H1 (cell line): Measurements from ENCODE around the gene TWNK. TPM values are rescaled to one million over a fixed set of nuclear protein-coding genes. Genes with fewer than 3 reads are reported as not detected.

Experiments
- ATF3 ChIP-seq: IDR thresholded peaks from 2 replicates; pipeline ENCODE4 v1.6.1; 2011; ENCODE audit warnings: low read depth, mild to moderate bottlenecking, low read length; ENCODE audit not compliant: insufficient read depth
- BACH1 ChIP-seq: IDR thresholded peaks from 2 replicates; pipeline ENCODE4 v1.6.1; 2012; ENCODE audit warnings: low read length, improper control_type of control experiment
- BCL11A ChIP-seq, 2 experiments: IDR thresholded peaks; one replicate each; pipeline ENCODE4 v1.6.1; 2011; ENCODE audit warnings: low read depth in 2 of 2, low read length in 2 of 2, mild to moderate bottlenecking in 2 of 2
- BRCA1 ChIP-seq: IDR thresholded peaks from 2 replicates; pipeline ENCODE4 v1.6.1; 2012; ENCODE audit warnings: low read depth, low read length, improper control_type of control experiment
- EGR1 ChIP-seq: IDR thresholded peaks from 2 replicates; pipeline ENCODE4 v1.6.1; 2011; ENCODE audit warnings: low read depth, low read length, borderline replicate concordance
- EZH2 ChIP-seq: fragments of 200-600 bp; sonication (generic); IDR thresholded peaks from 2 replicates; pipeline ENCODE4 v1.7.1; 2012; ENCODE audit warnings: low read depth, mild to moderate bottlenecking, moderate library complexity, low read length, inconsistent platforms; ENCODE audit not compliant: severe bottlenecking
- HDAC6 ChIP-seq: IDR thresholded peaks from one replicate; pipeline ENCODE4 v1.7.1; 2012; ENCODE audit warnings: low read depth, mild to moderate bottlenecking, inconsistent platforms, low read length, moderate library complexity
- KDM5A ChIP-seq: fragments of 200-600 bp; IDR thresholded peaks from 2 replicates; pipeline ENCODE4 v1.7.1; 2012; ENCODE audit warnings: mild to moderate bottlenecking, low read length, inconsistent platforms, mixed read lengths
- MAX ChIP-seq: IDR thresholded peaks from 2 replicates; pipeline ENCODE4 v1.6.1; 2012; ENCODE audit warnings: inconsistent platforms
- NANOG ChIP-seq: IDR thresholded peaks from 2 replicates; pipeline ENCODE4 v1.6.1; 2011; ENCODE audit warnings: low read length, low read depth, mild to moderate bottlenecking, inconsistent platforms; ENCODE audit not compliant: insufficient read depth, poor library complexity, severe bottlenecking
- PHF8 ChIP-seq: fragments of 200-600 bp; sonication (generic); conservative IDR thresholded peaks from 2 replicates; pipeline ENCODE4 v1.7.1; 2012; ENCODE audit warnings: low read depth, mild to moderate bottlenecking, inconsistent platforms, low read length, moderate library complexity
- POLR2AphosphoS5 ChIP-seq: IDR thresholded peaks from 2 replicates; pipeline ENCODE4 v1.6.1; 2011; ENCODE audit warnings: low read depth, low read length
- RAD21 ChIP-seq, 2 experiments: IDR thresholded peaks in 1 of 2; conservative IDR thresholded peaks in 1 of 2; 2 replicates each; pipeline ENCODE4 v1.6.1; 2011; ENCODE audit warnings: low read depth in 2 of 2, low read length in 2 of 2, improper control_type of control experiment in 1 of 2, inconsistent platforms in 1 of 2, mild to moderate bottlenecking in 1 of 2, moderate library complexity in 1 of 2
- RNF2 ChIP-seq: fragments of 200-900, 300-1000 bp; sonication (generic); IDR thresholded peaks from 2 replicates; pipeline ENCODE4 v1.7.1; 2016; ENCODE audit warnings: borderline replicate concordance, low read depth, mild to moderate bottlenecking, antibody characterized with exemption, low read length; ENCODE audit not compliant: poor library complexity, severe bottlenecking; ENCODE audit errors: missing control alignments
- SIN3A ChIP-seq, 2 experiments: IDR thresholded peaks in 1 of 2; conservative IDR thresholded peaks in 1 of 2; 2 replicates each; pipeline ENCODE4 v1.6.1; 2011 to 2012; ENCODE audit warnings: low read length in 2 of 2, improper control_type of control experiment in 1 of 2, low read depth in 1 of 2, mild to moderate bottlenecking in 1 of 2
- SIRT6 ChIP-seq: IDR thresholded peaks from one replicate; pipeline ENCODE4 v1.7.1; 2012; ENCODE audit warnings: low read length, inconsistent platforms
- SP4 ChIP-seq: IDR thresholded peaks from 2 replicates; pipeline ENCODE4 v1.6.1; 2012; ENCODE audit warnings: low read length, inconsistent platforms
- SRF ChIP-seq: IDR thresholded peaks from 2 replicates; pipeline ENCODE4 v1.6.1; 2011; ENCODE audit warnings: mild to moderate bottlenecking, low read depth, low read length, moderate library complexity
- SUZ12 ChIP-seq: fragments of 200-600 bp; sonication (generic); IDR thresholded peaks from 2 replicates; pipeline ENCODE4 v1.6.1; 2012; ENCODE audit warnings: mild to moderate bottlenecking, inconsistent platforms, low read length, moderate library complexity, mixed read lengths
- polyA plus RNA-seq, 7 experiments: library from polyadenylated mRNA; depleted of rRNA in 3 of 7; stranded (reverse) in 5 of 7; unstranded in 2 of 7; fragments of >200 nt in 5 of 7; fragments of 200-250 nt in 2 of 7; gene quantifications; 1 replicate in 5 of 7; 2 replicates in 1 of 7; 4 replicates in 1 of 7; pipeline versions ENCODE4 v1.2.1 to v1.2.3, GENCODE V29; 2011 to 2013; ENCODE audit warnings: missing spikeins in 2 of 7, mixed read lengths in 2 of 7
- total RNA-seq: library from RNA; stranded (reverse); fragmentation: NEBNext Ultra II Directional; extraction: Animal tissue kit (Norgen Biotek cat#: 25700); gene quantifications from 2 replicates; pipeline ENCODE4 v1.2.1, GENCODE V29; 2021
- TF ChIP-seq, protein P1 (sequence below): IDR thresholded peaks from 2 replicates; pipeline ENCODE4 v1.6.1; 2012; ENCODE audit warnings: low read length, inconsistent platforms

The TWNK gene
- total and polyA plus RNA-seq, 2 of the 8 experiments (the other 6 are each of a cell fraction or from before 2014, with no cell fraction given) = 15.4 to 32.5 TPM

GRCh38 chr10:101018600-101019439 lies 31.5 kb downstream of the TWNK start (continued):
- TF ChIP-seq RAD21 (IDR thresholded peaks at IDR 0.05 in 1 of 2, conservative IDR thresholded peaks at IDR 0.05 in 1 of 2; ENCODE audit: low read depth in 2 of 2, low read length in 2 of 2) = peak; percentile 71 to 80
- no peak for TF ChIP-seq KDM5A
- TF ChIP-seq, protein P1, sequence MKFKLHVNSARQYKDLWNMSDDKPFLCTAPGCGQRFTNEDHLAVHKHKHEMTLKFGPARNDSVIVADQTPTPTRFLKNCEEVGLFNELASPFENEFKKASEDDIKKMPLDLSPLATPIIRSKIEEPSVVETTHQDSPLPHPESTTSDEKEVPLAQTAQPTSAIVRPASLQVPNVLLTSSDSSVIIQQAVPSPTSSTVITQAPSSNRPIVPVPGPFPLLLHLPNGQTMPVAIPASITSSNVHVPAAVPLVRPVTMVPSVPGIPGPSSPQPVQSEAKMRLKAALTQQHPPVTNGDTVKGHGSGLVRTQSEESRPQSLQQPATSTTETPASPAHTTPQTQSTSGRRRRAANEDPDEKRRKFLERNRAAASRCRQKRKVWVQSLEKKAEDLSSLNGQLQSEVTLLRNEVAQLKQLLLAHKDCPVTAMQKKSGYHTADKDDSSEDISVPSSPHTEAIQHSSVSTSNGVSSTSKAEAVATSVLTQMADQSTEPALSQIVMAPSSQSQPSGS = no peak
- no peak for TF ChIP-seq BACH1
- no peak for TF ChIP-seq SRF
- TF ChIP-seq SUZ12 = peak; percentile 56
- TF ChIP-seq PHF8 = no peak
- TF ChIP-seq EGR1 = no peak
- TF ChIP-seq SIRT6 = no peak
- peak in 1 of 2 experiments; percentile 13; a peak in 2 of 4 replicates for TF ChIP-seq SIN3A (conservative IDR thresholded peaks at IDR 0.05 in 1 of 2, IDR thresholded peaks at IDR 0.05 in 1 of 2; ENCODE audit: low read depth in 1 of 2, low read length in 2 of 2)
- no peak for TF ChIP-seq SP4
- TF ChIP-seq EZH2 = no peak
- TF ChIP-seq ATF3 = no peak
- TF ChIP-seq RNF2 = no peak
- TF ChIP-seq HDAC6 = no peak
- TF ChIP-seq BCL11A (IDR thresholded peaks at IDR 0.05; ENCODE audit: low read depth in 2 of 2, low read length in 2 of 2) = no peak
- no peak for TF ChIP-seq POLR2AphosphoS5
- TF ChIP-seq BRCA1 = no peak
- no peak for TF ChIP-seq NANOG
- peak; percentile 94 for TF ChIP-seq MAX
